Measurements from ENCODE around the gene GRIK4.

Gene GRIK4

GRCh38 chr11:120528749-120529148 lies 17.2 kb downstream of the GRIK4 start:
- TF ChIP-seq ZNF274 (IDR thresholded peaks at IDR 0.05; ENCODE audit: low read depth, low read length) (no peak), YY1 (IDR thresholded peaks at IDR 0.05; ENCODE audit: insufficient read depth, insufficient read length) (no peak), SUZ12 (IDR thresholded peaks at IDR 0.05; ENCODE audit: extremely low read depth, insufficient read depth, insufficient read length) (no peak)
- peaks cover 5% of the 10 kb centered on the region for H3K27me3 ChIP-seq (ENCODE audit: insufficient read depth, insufficient read length)

GRCh38 chr11:120529214-120529613 lies 17.7 kb downstream of the GRIK4 start:
- Histone ChIP-seq H3K9me3 (ENCODE audit: insufficient read depth, low read length) (no peaks in the 10 kb centered on the region), H3K9ac (ENCODE audit: insufficient read length, low read depth) (no peak overlapping the region), H3K4me3 (ENCODE audit: insufficient read length, low read depth) (no peak overlapping the region), H3K36me3 (ENCODE audit: insufficient read depth, insufficient read length, low read length) (no peaks in the 10 kb centered on the region), H3K27me3 (ENCODE audit: insufficient read depth, insufficient read length) (peaks cover 5% of the 10 kb centered on the region), H3K4me1 (ENCODE audit: insufficient read depth, insufficient read length) (peaks cover 10% of the 10 kb centered on the region)
- TF ChIP-seq ZNF274 (IDR thresholded peaks at IDR 0.05; ENCODE audit: low read depth, low read length) (no peak), YY1 (IDR thresholded peaks at IDR 0.05; ENCODE audit: insufficient read depth, insufficient read length) (no peak), SUZ12 (IDR thresholded peaks at IDR 0.05; ENCODE audit: extremely low read depth, insufficient read depth, insufficient read length) (no peak)
- no peak for DNase-seq (ENCODE audit: low read depth, low spot score)

More at GRCh38 chr11:120528749-120529148, 17.2 kb downstream of the GRIK4 start:
- Histone ChIP-seq H3K4me3 (ENCODE audit: insufficient read length, low read depth) (no peak overlapping the region), H3K9ac (ENCODE audit: insufficient read length, low read depth) (no peak overlapping the region), H3K4me1 (ENCODE audit: insufficient read depth, insufficient read length) (peaks cover 12% of the 10 kb centered on the region), H3K36me3 (ENCODE audit: insufficient read depth, insufficient read length, low read length) (no peaks in the 10 kb centered on the region), H3K9me3 (ENCODE audit: insufficient read depth, low read length) (no peaks in the 10 kb centered on the region)
- no peak for DNase-seq (ENCODE audit: low read depth, low spot score)

GRCh38 chr11:120529911-120530310 lies 18.4 kb downstream of the GRIK4 start:
- H3K4me1 ChIP-seq (ENCODE audit: insufficient read depth, insufficient read length), result peaks cover 10% of the 10 kb centered on the region
- no peaks in the 10 kb centered on the region for H3K36me3 ChIP-seq (ENCODE audit: insufficient read depth, insufficient read length, low read length)
- DNase-seq (ENCODE audit: low read depth, low spot score), result no peak
- H3K9me3 ChIP-seq (ENCODE audit: insufficient read depth, low read length), result no peaks in the 10 kb centered on the region
- TF ChIP-seq YY1 (IDR thresholded peaks at IDR 0.05; ENCODE audit: insufficient read depth, insufficient read length), result no peak
- TF ChIP-seq SUZ12 (IDR thresholded peaks at IDR 0.05; ENCODE audit: extremely low read depth, insufficient read depth, insufficient read length), result no peak
- no peak for TF ChIP-seq ZNF274 (IDR thresholded peaks at IDR 0.05; ENCODE audit: low read depth, low read length)
- peaks cover 4% of the 10 kb centered on the region for H3K27me3 ChIP-seq (ENCODE audit: insufficient read depth, insufficient read length)
- no peak overlapping the region for H3K4me3 ChIP-seq (ENCODE audit: insufficient read length, low read depth)
- no peak overlapping the region for H3K9ac ChIP-seq (ENCODE audit: insufficient read length, low read depth)

- H3K4me3 ChIP-seq (ENCODE audit: insufficient read length, low read depth), result no peak overlapping the region
- no peaks in the 10 kb centered on the region for H3K9me3 ChIP-seq (ENCODE audit: insufficient read depth, low read length)
- peaks cover 4% of the 10 kb centered on the region for H3K27me3 ChIP-seq (ENCODE audit: insufficient read depth, insufficient read length)
- DNase-seq (ENCODE audit: low read depth, low spot score), result no peak
- no peak overlapping the region for H3K9ac ChIP-seq (ENCODE audit: insufficient read length, low read depth)
- no peaks in the 10 kb centered on the region for H3K36me3 ChIP-seq (ENCODE audit: insufficient read depth, insufficient read length, low read length)
- peaks cover 8% of the 10 kb centered on the region for H3K4me1 ChIP-seq (ENCODE audit: insufficient read depth, insufficient read length)
- TF ChIP-seq ZNF274 (IDR thresholded peaks at IDR 0.05; ENCODE audit: low read depth, low read length) (no peak), SUZ12 (IDR thresholded peaks at IDR 0.05; ENCODE audit: extremely low read depth, insufficient read depth, insufficient read length) (no peak), YY1 (IDR thresholded peaks at IDR 0.05; ENCODE audit: insufficient read depth, insufficient read length) (no peak)
Observed at GRCh38 chr11:120532082-120532831, 20.7 kb downstream of the GRIK4 start.

GRCh38 chr11:120532832-120533196 lies 21.3 kb downstream of the GRIK4 start:
- no peak overlapping the region for H3K9ac ChIP-seq (ENCODE audit: insufficient read length, low read depth)
- H3K36me3 ChIP-seq (ENCODE audit: insufficient read depth, insufficient read length, low read length), result no peaks in the 10 kb centered on the region
- H3K4me3 ChIP-seq (ENCODE audit: insufficient read length, low read depth), result no peak overlapping the region
- DNase-seq (ENCODE audit: low read depth, low spot score), result no peak
- TF ChIP-seq ZNF274 (IDR thresholded peaks at IDR 0.05; ENCODE audit: low read depth, low read length), result no peak
- no peak for TF ChIP-seq SUZ12 (IDR thresholded peaks at IDR 0.05; ENCODE audit: extremely low read depth, insufficient read depth, insufficient read length)
- no peak for TF ChIP-seq YY1 (IDR thresholded peaks at IDR 0.05; ENCODE audit: insufficient read depth, insufficient read length)
- peaks cover 4% of the 10 kb centered on the region for H3K27me3 ChIP-seq (ENCODE audit: insufficient read depth, insufficient read length)
- H3K9me3 ChIP-seq (ENCODE audit: insufficient read depth, low read length), result no peaks in the 10 kb centered on the region
- H3K4me1 ChIP-seq (ENCODE audit: insufficient read depth, insufficient read length), result peaks cover 8% of the 10 kb centered on the region

- no peaks in the 10 kb centered on the region for H3K36me3 ChIP-seq (ENCODE audit: insufficient read depth, insufficient read length, low read length)
- no peak overlapping the region for H3K9ac ChIP-seq (ENCODE audit: insufficient read length, low read depth)
- H3K4me1 ChIP-seq (ENCODE audit: insufficient read depth, insufficient read length), result peaks cover 12% of the 10 kb centered on the region
- DNase-seq (ENCODE audit: low read depth, low spot score), result no peak
- H3K9me3 ChIP-seq (ENCODE audit: insufficient read depth, low read length), result no peaks in the 10 kb centered on the region
- no peak overlapping the region for H3K4me3 ChIP-seq (ENCODE audit: insufficient read length, low read depth)
- TF ChIP-seq SUZ12 (IDR thresholded peaks at IDR 0.05; ENCODE audit: extremely low read depth, insufficient read depth, insufficient read length) (no peak), ZNF274 (IDR thresholded peaks at IDR 0.05; ENCODE audit: low read depth, low read length) (no peak), YY1 (IDR thresholded peaks at IDR 0.05; ENCODE audit: insufficient read depth, insufficient read length) (no peak)
- no peaks in the 10 kb centered on the region for H3K27me3 ChIP-seq (ENCODE audit: insufficient read depth, insufficient read length)
Observed at GRCh38 chr11:120536091-120536796, 24.7 kb downstream of the GRIK4 start.

- Histone ChIP-seq H3K9me3 (ENCODE audit: insufficient read depth, low read length) (no peaks in the 10 kb centered on the region), H3K4me1 (ENCODE audit: insufficient read depth, insufficient read length) (peaks cover 11% of the 10 kb centered on the region), H3K27me3 (ENCODE audit: insufficient read depth, insufficient read length) (no peaks in the 10 kb centered on the region), H3K36me3 (ENCODE audit: insufficient read depth, insufficient read length, low read length) (no peaks in the 10 kb centered on the region), H3K4me3 (ENCODE audit: insufficient read length, low read depth) (no peak overlapping the region), H3K9ac (ENCODE audit: insufficient read length, low read depth) (no peak overlapping the region)
- no peak for DNase-seq (ENCODE audit: low read depth, low spot score)
- TF ChIP-seq SUZ12 (IDR thresholded peaks at IDR 0.05; ENCODE audit: extremely low read depth, insufficient read depth, insufficient read length) (no peak), ZNF274 (IDR thresholded peaks at IDR 0.05; ENCODE audit: low read depth, low read length) (no peak), YY1 (IDR thresholded peaks at IDR 0.05; ENCODE audit: insufficient read depth, insufficient read length) (no peak)
Observed at GRCh38 chr11:120536797-120537169, 25.2 kb downstream of the GRIK4 start.

Measured in NT2/D1 (cell line).